Cardiac muscle cell (in vitro differentiated cells and primary cell): ENCODE measurements around the gene SMYD1. TPM values are rescaled to one million over a fixed set of nuclear protein-coding genes. Genes with fewer than 3 reads are reported as not detected.

Experiments used
- DNase-seq, 2 donors: peaks; one replicate each; pipeline versions ENCODE4 v3.0.0 to v3.0.0-alpha.2; 2010 to 2017; ENCODE audit warnings: low read depth in 1 of 2, low spot score in 1 of 2
- H3K27ac ChIP-seq: fragments of 200-600 bp; sonication (generic); 2 replicates; pipeline ENCODE4 v1.5.1; 2016
- H3K27me3 ChIP-seq: fragments of 200-600 bp; sonication (generic); 2 replicates; pipeline ENCODE4 v1.6.0; 2016; ENCODE audit warnings: control low read depth
- H3K36me3 ChIP-seq: fragments of 200-600 bp; sonication (generic); 2 replicates; pipeline ENCODE4 v1.5.1; 2016; ENCODE audit warnings: control low read depth
- H3K4me1 ChIP-seq: fragments of 200-600 bp; sonication (generic); 2 replicates; pipeline ENCODE4 v1.8.1; 2017; ENCODE audit warnings: low read depth, mild to moderate bottlenecking, mixed run types
- H3K4me3 ChIP-seq: fragments of 200-600 bp; sonication (generic); 2 replicates; pipeline ENCODE4 v1.5.1; 2016; ENCODE audit warnings: mild to moderate bottlenecking
- H3K9me3 ChIP-seq: fragments of 200-600 bp; sonication (generic); 2 replicates; pipeline ENCODE4 v1.5.1; 2017; ENCODE audit warnings: low read depth, mild to moderate bottlenecking, control low read depth
- polyA plus RNA-seq: library from polyadenylated mRNA; unstranded; fragments of >200 nt; fragmentation: Nextera tagmentation; extraction: Ambion mirVana; gene quantifications from 2 replicates; pipeline ENCODE4 v1.2.1, GENCODE V29; 2016
- total RNA-seq: library from RNA; depleted of rRNA; stranded (reverse); fragments of >200 nt; gene quantifications from 2 replicates; pipeline ENCODE4 v1.2.3, GENCODE V29; 2016
- TF ChIP-seq, protein P1 (sequence below): IDR thresholded peaks from 2 replicates; pipeline ENCODE4 v1.5.1; 2012; ENCODE audit warnings: low read depth, mild to moderate bottlenecking, low read length

Gene SMYD1
- total and polyA plus RNA-seq, 2 experiments from 2014 or later, result 211 to 375 TPM

GRCh38 chr2:88053296-88053695 is 14.3 kb upstream of the SMYD1 start:
- H3K4me3 ChIP-seq, result no peak overlapping the region
- no peaks in the 10 kb centered on the region for H3K27me3 ChIP-seq
- DNase-seq, result peak in 1 of 2 donors; percentile 84
- no peak overlapping the region for H3K27ac ChIP-seq
- peaks cover 2% of the 10 kb centered on the region for H3K36me3 ChIP-seq
- H3K4me1 ChIP-seq, result peaks cover 21% of the 10 kb centered on the region
- H3K9me3 ChIP-seq, result no peaks in the 10 kb centered on the region
- TF ChIP-seq, protein P1, sequence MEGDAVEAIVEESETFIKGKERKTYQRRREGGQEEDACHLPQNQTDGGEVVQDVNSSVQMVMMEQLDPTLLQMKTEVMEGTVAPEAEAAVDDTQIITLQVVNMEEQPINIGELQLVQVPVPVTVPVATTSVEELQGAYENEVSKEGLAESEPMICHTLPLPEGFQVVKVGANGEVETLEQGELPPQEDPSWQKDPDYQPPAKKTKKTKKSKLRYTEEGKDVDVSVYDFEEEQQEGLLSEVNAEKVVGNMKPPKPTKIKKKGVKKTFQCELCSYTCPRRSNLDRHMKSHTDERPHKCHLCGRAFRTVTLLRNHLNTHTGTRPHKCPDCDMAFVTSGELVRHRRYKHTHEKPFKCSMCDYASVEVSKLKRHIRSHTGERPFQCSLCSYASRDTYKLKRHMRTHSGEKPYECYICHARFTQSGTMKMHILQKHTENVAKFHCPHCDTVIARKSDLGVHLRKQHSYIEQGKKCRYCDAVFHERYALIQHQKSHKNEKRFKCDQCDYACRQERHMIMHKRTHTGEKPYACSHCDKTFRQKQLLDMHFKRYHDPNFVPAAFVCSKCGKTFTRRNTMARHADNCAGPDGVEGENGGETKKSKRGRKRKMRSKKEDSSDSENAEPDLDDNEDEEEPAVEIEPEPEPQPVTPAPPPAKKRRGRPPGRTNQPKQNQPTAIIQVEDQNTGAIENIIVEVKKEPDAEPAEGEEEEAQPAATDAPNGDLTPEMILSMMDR, result no peak

- H3K27me3 ChIP-seq, result no peaks in the 10 kb centered on the region
- peak overlapping the region; percentile 96 for H3K27ac ChIP-seq
- H3K4me3 ChIP-seq, result peak overlapping the region; percentile 99
- DNase-seq, result peak in 1 of 2 donors; percentile 28
- TF ChIP-seq, protein P1, result no peak
- peaks cover 21% of the 10 kb centered on the region for H3K4me1 ChIP-seq
- peaks cover 2% of the 10 kb centered on the region for H3K36me3 ChIP-seq
- H3K9me3 ChIP-seq, result no peaks in the 10 kb centered on the region
These were observed 13.5 kb upstream of the SMYD1 start for GRCh38 chr2:88053934-88054781.

GRCh38 chr2:88054782-88055370 is 12.7 kb upstream of the SMYD1 start:
- peaks cover 2% of the 10 kb centered on the region for H3K36me3 ChIP-seq
- peaks cover 21% of the 10 kb centered on the region for H3K4me1 ChIP-seq
- TF ChIP-seq, protein P1, result no peak
- DNase-seq, result peak in 1 of 2 donors; percentile 43
- H3K27ac ChIP-seq, result peak overlapping the region; percentile 96
- H3K9me3 ChIP-seq, result no peaks in the 10 kb centered on the region
- H3K27me3 ChIP-seq, result no peaks in the 10 kb centered on the region
- H3K4me3 ChIP-seq, result peak overlapping the region; percentile 99

GRCh38 chr2:88055371-88056128 is 12.1 kb upstream of the SMYD1 start, which contains the start of gene KRCC1:
KRCC1 (minus strand) TSS chr2:88055783; CDS start chr2:88028563, 27,220 bp downstream.
- H3K27ac ChIP-seq, result peak within 1 kb of the TSS; percentile 96
- H3K36me3 ChIP-seq, result peaks cover 2% of the 10 kb centered on the region
- peak within 1 kb of the TSS; percentile 99 for H3K4me3 ChIP-seq
- TF ChIP-seq, protein P1, result no peak
- no peaks in the 10 kb centered on the region for H3K9me3 ChIP-seq
- peaks cover 22% of the 10 kb centered on the region for H3K4me1 ChIP-seq
- peak; percentile 97 to 98 for DNase-seq
- H3K27me3 ChIP-seq, result no peaks in the 10 kb centered on the region

DNA sequence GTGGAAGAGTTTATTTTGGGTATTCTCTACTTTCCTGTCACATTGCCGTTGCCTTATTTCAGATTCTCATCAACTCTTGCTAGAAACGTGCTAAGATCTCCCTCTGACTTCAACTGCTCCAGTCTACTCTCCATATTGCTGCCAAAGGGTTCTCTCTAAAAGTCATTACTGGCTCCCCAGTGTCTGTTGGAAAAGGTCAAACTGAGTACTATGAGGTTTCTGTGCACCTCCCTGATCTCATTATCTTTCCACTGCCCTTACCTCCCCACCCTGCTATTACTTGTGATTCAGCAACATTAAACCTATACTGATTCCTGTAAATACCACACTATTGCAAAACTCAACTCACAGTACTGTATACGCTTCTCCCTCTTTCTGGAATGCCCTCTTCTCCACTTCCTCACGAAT is 10.2 kb upstream of the SMYD1 start:
- TF ChIP-seq, protein P1, result no peak
- peak in 1 of 2 donors; percentile 22 for DNase-seq
- no peaks in the 10 kb centered on the region for H3K27me3 ChIP-seq

More for the DNA sequence above, 10.2 kb upstream of the SMYD1 start:
- H3K36me3 ChIP-seq, result peaks cover under 1% of the 10 kb centered on the region
- H3K27ac ChIP-seq, result no peak overlapping the region
- no peak overlapping the region for H3K4me3 ChIP-seq
- H3K9me3 ChIP-seq, result no peaks in the 10 kb centered on the region
- H3K4me1 ChIP-seq, result peaks cover 25% of the 10 kb centered on the region
